HG03520 (cell line): ENCODE data around the gene TRMT1.

Experiments used
- ATAC-seq: cut with Tn5 transposase; IDR thresholded peaks from one replicate; pipeline ENCODE4 v1.9.1; 2021; ENCODE audit warnings: mild to moderate bottlenecking, moderate library complexity; ENCODE audit not compliant: unreplicated experiment

The TRMT1 gene

GRCh38 chr19:13057147-13057572, 59.4 kb downstream of the TRMT1 start:
- no peak for ATAC-seq

- ATAC-seq, result no peak
Measured at GRCh38 chr19:13056052-13056660, 60.4 kb downstream of the TRMT1 start.

- no peak for ATAC-seq
Measured at GRCh38 chr19:13055213-13056051, 61.1 kb downstream of the TRMT1 start.
